Renal cortical epithelial cell (primary cell): ENCODE measurements around the gene PCDH9. TPM values are rescaled to one million over a fixed set of nuclear protein-coding genes. Genes with fewer than 3 reads are reported as not detected.
"Not testable (repeated sequence)": the region's sequence is repeated elsewhere in the genome, so short reads cannot be mapped to it uniquely, and the experiment has no call there.

ENCODE experiments used
- DNase-seq: peaks from one replicate; pipeline ENCODE4 v3.0.0-alpha.2; 2011; ENCODE audit warnings: low read depth
- total RNA-seq: library from RNA; depleted of rRNA; stranded (reverse); fragments of >200 nt; gene quantifications from 2 replicates; pipeline ENCODE4 v1.2.3, GENCODE V29; 2014

Gene PCDH9
- total RNA-seq, 1 donor from 2014 or later, result 4.6 TPM

DNA sequence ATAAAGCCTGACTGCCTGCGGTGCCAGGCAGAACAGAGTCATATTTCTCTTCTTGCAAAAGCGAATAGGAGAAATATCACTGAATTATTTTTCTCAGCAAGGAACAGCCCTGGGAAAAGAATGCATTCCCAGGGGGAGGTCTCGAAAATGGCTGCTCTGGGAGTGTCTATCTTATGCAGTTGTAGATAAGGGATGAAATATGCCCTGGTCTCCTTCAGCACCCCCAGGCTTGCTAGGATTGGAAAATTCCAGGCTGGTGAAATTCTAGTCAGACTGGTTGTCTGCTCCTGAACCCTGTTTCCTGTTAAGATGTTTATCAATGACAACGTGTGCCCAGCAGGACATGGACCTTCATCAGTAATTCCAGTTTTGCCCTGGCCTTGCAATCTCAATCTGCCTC, 469.5 kb downstream of the PCDH9 start:
- DNase-seq, result not testable (repeated sequence)

DNA sequence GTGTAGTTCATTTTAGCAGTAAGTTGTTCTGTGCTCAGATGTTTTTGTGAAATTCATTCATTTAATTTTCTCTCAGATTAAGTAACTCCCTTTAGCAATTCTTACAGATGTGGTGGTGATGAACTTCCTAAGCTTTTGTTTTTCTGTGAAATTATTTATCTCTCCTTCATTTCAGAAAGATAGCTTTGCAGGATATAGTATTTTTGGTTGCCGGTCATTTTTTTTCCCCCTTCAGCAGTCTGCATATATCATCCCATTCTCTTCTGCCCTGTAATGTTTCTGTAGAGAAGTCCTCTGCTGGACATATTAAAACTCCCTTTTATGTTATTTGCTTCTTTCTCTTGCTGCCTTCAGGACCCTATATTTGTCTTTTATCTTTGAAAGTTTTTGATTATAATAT, 470.2 kb downstream of the PCDH9 start:
- DNase-seq, result no peak

DNA sequence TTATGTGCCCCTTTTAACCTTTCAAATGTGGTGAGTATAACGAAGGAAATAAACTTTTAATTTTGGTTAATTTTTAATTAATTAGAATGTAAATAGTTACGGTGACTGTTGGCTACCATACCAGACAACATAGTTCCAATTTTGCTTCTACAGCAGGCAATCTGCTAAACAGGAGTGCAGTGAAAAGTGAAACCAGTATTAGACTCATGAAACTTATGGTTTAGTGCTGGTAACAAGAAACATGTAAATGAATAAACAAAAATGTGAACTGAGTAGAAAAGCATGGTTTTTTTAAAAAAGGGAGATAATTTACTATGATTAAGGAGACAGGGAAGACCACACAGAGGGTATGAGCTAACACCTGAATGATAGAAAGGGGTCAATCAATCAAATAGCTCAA, 478.4 kb downstream of the PCDH9 start:
- DNase-seq, result peak; percentile 19

DNA sequence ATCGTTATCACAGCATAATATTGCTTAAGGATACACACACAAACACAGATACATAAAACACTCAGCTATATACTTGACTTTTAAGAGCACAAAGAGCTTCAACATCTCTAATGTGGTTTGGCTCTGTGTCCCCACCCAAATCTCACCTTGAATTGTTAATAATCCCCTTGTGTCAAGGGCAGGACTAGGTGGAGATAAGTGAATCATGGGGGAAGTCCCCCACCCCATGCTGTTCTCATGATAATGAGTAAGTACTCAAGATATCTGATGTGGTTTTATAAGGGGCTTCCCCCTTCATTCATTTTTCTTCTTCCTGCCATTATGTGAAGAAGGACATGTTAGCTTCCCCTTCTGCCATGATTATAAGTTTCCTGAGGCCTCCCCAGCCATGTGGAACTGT, 481.4 kb downstream of the PCDH9 start:
- DNase-seq, result peak; percentile 21

DNA sequence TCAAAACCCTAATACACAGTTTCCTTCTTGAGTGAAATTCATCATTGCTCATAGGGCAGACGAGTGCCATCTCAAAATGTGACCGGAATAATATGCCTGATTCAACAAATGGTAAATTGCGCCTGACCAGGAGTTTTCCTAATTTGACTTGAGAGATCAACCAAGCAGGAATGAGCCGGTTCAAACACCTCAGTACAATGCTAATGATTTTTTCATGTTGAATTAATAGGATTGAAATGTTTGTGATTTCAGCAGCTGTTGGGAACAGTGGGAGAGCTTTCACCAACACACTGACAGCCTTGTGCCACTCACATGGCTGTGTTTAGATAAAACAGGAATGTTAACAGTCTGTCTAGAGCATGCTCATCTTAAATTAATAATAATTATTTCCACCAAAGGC, 484.8 kb downstream of the PCDH9 start:
- peak; percentile 12 for DNase-seq

DNA sequence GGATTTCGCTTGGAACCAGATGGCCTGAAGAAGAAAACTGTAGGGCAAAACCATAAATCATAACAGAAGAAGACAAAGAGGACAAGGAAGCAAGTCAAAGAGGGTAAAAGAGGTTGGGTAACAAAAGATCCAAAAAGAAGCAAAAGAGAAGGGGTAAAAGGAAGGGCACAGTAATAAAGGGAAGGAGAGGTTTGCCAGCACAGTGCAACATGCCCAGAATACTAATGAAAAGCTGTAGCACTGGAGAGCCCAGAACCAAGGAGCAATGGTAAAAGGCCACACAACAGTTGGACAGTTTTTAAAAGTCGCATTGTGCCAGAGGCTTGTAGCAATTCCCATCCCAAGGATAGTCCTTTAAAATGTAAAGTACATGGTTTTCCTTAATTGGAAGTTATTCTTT, 506.6 kb downstream of the PCDH9 start:
- no peak for DNase-seq

DNA sequence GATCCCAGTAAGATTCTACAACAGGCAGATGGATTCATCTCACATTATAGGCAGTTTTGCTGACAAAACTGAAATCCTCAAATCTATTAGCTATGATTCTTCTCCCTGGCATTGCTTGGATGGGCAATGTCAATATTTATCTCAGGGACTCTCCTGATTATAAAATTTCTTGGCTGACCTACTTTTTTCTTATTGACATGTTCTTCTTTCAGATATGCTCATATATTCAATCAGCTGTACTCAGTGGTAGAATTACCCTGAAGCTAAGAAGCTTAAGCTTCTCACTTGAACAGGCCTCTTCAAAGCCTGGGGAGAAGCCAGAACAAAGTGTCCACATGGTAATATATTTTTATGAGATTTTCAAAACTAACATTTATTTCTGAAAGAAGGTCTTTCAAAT, 513.6 kb downstream of the PCDH9 start:
- no peak for DNase-seq

DNA sequence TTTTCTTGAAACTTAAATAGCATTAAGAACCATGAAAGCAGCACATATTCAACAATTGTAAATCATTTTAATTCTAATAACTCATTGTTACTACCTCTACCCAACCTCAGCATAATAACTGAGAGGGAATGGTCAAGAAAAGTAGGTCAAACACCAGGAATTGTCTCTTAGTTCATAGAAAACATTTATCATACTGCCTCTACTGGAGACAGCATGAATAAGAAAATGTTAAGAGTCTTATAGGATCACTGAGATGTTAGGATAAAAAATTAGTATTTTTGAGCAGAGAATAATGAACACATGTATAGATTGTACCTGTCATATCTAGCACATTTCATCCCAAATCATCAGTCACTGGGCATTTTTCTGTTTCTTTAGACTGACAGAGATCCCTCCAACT, 515.3 kb downstream of the PCDH9 start:
- peak; percentile 6 for DNase-seq

DNA sequence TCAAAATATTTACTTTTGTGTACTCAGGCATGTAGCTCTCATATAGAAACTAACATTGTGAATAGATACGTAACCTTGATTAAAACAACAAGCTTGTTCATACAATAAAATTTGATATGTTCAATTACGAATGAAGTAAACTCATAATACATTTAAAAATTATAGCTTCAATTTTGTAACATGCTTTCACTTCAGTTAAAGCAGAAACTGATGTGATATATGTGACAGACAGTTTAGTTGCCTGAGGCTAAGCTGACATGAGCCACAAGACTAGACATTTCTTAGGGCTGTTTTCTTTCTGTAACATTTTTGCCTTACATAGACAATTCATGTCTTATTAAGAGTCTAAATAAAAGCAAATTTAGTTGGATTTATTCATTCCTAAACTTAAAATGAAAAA, 526.0 kb downstream of the PCDH9 start:
- DNase-seq, result no peak

DNA sequence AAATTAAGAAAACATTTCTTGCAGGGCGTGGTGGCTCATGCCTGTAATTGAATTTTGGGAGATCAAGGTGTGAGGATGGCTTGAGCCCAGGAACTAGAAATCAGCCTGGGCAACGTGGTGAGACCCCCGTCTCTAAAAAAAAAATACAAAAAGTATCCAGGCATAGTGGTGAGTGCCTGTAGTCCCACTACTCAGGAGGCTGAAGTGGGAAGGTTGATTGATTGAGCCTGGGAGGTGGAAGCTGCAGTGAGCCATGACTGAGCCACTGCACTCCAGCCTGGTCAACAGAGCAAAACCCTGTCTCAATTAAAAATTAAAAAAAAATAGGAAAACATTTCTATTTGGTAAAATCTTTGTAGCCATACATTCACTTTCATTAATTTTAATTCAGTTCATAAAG, 526.5 kb downstream of the PCDH9 start:
- no peak for DNase-seq

DNA sequence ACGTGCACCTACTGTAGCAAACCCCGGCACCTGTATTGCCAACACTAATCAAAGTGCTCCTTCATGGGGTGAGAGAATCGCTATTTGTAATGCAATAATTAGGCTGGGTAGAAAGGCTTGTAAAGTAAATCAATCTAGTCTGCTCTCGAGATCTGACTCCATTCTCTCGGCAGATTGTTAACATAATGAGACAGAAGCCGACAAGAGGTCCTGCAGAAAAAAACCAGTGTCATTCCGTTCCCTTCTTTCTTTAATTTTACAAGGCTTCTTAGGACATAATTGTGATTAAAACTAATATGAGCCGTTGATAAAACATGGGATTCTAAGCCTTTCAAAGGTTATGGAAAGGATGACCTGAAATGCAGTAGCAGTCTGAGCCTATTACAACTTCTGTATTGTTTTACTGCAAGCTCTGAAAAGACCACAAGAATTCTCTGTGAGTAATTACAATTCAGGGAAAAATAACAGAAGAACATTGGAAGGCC, 530.0 kb downstream of the PCDH9 start:
- peak; percentile 65 for DNase-seq

DNA sequence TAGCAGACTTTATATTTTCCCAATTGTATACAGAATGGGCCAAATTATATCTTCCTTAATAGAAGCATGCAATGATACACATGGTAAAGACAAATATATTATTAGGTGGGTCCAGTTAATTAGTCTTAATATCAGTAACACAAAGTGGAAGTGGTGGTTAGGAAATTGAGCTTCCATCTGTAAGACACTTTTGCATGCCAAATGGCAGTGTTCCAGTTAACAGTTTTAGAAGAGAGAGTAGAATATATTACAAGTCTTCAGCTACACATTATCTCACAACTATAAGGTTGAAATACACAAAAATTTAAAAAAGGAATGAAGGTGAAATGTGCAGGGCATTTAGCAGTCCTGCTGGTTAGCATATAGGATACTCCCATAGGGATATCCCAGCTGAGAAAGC, 536.5 kb downstream of the PCDH9 start:
- no peak for DNase-seq

DNA sequence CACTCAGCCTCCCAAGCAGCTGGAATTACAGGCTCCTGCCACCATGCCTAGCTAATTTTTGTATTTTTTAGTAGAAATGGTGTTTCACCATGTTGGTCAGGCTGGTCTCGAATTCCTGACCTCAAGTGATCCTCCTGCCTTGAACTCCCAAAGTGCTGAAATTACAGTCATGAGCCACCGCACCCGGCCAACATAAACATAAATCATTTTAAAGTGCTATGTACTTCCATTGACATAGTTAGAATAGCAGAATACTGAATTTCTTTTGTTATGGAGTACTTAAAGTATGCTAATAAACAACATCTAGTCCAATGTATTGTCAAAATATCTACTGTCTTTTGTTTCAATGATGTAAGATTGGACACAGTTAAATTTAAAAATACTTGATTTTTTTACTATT, 539.0 kb downstream of the PCDH9 start:
- no peak for DNase-seq

DNA sequence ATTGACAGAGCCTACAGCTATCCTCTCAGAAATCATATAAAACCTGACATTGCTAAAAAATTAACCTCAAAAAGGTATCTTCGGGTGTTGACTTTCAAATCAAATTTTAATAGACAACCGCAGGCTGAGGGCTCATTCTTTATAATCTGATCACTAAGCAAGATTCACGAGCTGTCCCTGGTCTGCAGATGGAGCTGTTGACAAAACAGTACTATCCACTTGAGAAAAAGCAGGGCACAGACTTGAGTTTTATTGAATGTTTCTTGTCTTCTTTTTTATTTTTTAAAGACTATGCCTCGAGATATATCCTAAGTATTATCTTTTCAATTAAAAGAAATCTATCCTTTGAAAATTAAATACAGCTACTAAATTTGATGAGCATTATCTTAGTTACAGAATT, 540.5 kb downstream of the PCDH9 start:
- peak; percentile 48 for DNase-seq

DNA sequence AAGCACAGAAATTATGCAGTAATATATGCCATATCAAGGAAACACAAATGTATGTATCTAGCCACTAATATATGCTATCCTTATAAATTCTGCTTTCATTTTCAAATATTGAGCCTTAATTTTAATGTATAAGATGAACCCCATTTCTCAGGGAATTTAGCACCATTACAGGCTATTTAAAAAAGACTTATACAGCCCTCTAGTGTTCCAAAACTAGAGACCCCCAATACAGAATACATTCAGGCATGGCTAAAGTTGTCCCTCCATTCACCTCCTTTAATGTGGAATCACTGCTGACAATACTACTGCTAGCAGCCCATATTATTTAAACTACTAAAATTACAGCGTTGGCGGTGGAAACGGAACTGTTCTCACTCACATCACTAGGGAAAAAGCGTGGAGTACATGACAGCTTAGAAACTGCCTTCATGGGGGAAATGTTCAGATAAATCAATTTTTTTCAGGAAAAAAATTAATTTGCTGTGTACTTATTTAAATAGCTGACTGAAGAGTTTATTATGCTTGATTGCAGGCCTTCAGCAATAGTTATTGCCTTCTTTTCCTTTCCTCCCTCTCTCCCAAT, 541.0 kb downstream of the PCDH9 start:
- peak; percentile 16 for DNase-seq

DNA sequence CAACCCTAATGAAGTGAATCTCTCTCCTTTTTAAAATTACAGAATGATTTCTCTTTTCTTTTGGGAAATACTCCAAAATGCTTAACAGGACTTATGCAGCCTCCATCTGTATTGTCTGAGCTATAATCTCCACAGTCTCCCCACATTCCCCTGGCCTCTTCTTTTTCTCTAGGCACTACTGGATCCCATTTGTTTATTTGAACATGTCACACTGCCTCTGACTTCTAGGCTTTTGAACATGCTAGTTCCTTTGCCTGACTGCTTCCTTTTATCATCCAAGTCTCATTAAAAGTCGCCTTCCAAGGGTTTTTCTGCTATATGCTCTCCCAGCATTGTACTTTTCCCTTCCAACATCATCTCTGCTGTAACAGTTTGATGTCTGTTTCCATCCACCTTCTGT, 548.7 kb downstream of the PCDH9 start:
- no peak for DNase-seq

DNA sequence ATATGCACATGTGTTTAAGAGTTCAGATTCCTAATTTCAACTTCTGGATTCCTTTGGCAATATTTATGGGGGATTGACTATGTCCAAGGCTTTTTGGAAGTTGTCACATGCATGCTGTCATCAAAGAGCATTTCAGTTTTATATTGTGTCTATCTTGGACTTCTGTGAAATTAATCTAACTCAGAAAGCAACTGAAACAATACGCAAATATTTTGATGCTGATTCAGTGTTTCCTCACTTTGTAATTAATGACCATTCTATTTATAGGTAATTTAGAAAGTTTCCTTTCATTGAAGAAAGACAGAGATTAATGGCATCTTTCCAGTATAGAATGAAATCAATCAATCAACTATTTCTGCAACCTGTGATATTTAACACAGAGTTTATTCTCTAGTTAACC, 550.1 kb downstream of the PCDH9 start:
- DNase-seq, result no peak

DNA sequence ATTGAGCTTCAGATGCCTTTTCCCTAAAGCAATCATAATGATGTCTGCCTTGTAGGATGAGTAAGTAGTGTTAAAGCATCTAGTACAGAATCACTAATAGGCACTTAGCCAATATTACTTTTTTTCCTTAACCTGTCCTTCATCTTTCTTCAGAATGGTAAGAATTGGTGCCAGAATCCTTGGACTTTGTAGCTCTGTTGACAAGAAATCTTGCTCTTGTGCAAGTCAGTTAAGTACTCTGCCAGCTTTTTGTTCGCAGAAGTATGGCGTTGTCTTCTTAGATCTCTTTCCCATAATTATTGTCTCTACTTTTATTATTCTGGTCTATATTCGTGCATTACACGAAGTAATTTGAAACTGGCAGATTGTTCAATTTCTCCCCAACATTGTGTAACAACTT, 554.5 kb downstream of the PCDH9 start:
- peak; percentile 54 for DNase-seq

DNA sequence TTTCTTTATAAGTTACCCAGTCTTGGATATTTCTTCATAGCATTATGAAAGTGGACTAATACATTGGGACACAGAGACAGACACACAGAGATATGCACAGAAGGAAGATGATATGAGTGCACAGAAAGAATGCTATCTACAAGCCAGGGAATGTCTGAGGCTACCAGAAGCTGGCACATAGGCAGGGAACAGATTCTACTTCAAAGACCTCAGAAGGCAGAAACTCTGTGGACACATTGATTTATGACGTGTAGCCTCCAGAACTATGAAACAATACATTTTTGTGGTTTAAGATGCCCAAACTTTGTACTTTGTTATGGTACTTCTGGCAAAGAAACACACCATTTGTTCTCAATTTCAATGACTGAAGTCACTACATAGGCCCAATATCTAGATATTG, 556.7 kb downstream of the PCDH9 start:
- DNase-seq, result peak; percentile 75

DNA sequence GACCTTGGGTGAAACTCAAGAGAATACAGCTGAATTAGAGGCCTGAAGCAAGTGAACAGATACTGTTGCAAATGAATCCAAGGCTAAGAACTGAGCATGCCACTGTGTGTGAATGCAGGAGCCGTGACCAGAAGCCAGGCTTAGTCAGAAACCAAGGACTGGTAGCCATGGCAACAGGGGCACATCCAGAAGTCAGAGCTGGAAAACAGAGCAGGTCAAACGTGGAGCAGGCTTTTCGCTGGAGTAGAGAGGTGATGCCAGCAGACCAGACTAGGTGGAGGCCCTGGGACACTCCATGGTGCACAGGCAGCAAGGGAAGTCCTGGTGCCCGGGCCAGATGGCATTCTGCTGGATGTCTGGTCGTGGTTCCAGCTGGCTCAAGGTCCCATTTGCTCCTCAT, 564.1 kb downstream of the PCDH9 start:
- peak; percentile 99 for DNase-seq

DNA sequence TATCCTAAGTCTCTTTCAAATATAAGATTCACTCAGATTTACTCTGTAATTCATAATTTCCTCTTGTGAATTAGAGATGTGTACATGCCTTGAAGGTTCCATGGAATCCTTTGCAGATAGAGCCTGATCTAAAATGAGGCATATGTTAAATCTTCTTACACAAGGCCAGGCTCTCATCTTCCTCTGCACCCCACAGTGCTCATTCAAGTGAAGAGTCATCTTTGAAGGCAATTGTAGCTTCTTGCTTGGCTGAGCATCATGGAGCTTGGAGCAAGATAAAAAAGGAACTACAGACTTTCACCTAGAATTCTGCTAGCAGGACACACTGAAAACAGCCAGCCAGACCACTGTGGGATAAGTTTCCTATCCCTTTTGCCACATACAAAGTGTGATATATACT, 566.4 kb downstream of the PCDH9 start:
- peak; percentile 48 for DNase-seq

DNA sequence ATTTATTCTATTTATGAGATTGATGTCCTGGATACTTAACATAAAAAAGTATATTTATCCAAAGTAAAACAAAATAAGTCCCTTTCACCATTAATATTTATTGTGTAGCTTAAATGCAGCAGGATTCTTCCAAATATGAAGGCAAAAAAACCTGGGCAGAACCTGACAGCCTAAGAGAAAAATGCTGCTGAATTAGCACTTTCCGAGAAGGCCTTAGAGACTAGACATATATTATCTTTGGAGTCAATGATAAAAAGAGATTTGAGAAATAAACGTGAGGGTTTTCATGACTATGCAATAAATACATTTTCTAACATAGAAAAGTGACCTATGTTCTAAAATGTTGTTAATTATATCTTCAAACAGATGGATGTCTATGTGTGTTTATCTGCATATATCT, 566.9 kb downstream of the PCDH9 start:
- no peak for DNase-seq

DNA sequence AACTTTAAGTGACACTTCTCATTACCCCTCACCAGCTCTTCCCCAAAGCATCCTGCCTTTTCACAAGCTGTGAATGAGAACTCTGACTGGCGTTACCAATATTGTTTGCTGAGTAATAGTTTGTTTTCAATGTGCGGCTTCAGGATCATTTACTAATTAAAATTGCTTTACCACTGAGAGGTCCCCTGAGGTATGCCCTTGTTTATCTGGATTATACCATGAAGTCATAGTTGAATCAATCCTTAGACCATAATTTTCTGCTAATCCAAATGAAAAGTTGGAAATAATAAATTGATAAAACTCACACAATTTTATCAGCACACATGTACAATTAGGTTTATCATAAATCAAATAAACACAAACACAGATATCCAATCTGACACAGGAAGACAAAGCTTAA, 568.8 kb downstream of the PCDH9 start:
- DNase-seq, result no peak

DNA sequence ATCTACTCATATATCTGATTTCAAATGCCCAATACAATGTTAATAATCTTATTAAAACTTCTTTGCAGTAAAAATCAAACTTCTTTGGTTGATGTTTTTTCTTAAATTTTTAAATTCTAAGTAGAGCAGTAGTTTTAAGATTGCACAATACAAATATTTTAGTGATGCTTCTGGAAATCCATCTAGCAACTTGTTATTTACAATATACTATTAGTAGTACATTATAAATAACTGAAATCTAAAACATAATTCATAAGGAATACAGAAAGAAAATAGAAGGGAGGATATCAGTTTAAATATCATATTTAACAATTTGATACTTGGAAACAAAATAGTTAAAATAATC, 569.7 kb downstream of the PCDH9 start:
- DNase-seq, result no peak
